ENCODE measurements around the gene FIP1L1.

DNA sequence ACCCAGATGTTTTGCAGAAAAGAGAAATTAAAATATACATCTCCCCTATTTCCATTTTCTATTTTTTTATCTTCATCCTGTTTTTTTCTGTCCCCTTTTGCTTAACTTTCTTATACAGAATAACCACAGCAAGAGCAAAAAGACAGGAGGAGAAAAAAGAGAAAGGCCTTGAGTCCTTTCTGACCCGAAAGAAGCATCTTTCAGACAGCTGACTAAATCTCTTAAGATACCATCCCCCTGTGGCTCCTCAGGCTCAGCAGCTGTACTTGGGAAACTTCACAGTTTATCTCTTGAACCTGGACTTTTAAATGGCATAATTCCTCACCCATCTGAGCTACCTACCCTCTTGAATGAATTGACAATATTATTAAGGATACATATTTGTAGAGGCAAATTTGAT is 100.2 kb downstream of the FIP1L1 start:
- TF ChIP-seq PKNOX1 (IDR thresholded peaks at IDR 0.05), result no peak
- TF ChIP-seq FOXM1 (IDR thresholded peaks at IDR 0.05; ENCODE audit: borderline replicate concordance), result no peak
- no peak for TF ChIP-seq HDGF (IDR thresholded peaks at IDR 0.05; ENCODE audit: borderline replicate concordance)
- no peak for TF ChIP-seq SUZ12 (IDR thresholded peaks at IDR 0.05)
- TF ChIP-seq BHLHE40 (IDR thresholded peaks at IDR 0.05; ENCODE audit: borderline replicate concordance), result no peak
- TF ChIP-seq SP1 (IDR thresholded peaks at IDR 0.05), result no peak
- no peak for TF ChIP-seq LEF1 (IDR thresholded peaks at IDR 0.05; ENCODE audit: borderline replicate concordance)
